NCI-H2196 (cell line): ENCODE data around the gene OR1M1.

Source experiments
- DNase-seq: peaks from one replicate; lab custom pipeline; 2025; ENCODE audit not compliant: unreplicated experiment; lab: John Stamatoyannopoulos, UW

OR1M1 gene

GRCh38 chr19:9073806-9074205 is 13.1 kb upstream of the OR1M1 start:
- no peak for DNase-seq

GRCh38 chr19:9075064-9075949 is 11.6 kb upstream of the OR1M1 start:
- peak; percentile 95 for DNase-seq

GRCh38 chr19:9076901-9077300 is 10.0 kb upstream of the OR1M1 start:
- DNase-seq = no peak

DNA sequence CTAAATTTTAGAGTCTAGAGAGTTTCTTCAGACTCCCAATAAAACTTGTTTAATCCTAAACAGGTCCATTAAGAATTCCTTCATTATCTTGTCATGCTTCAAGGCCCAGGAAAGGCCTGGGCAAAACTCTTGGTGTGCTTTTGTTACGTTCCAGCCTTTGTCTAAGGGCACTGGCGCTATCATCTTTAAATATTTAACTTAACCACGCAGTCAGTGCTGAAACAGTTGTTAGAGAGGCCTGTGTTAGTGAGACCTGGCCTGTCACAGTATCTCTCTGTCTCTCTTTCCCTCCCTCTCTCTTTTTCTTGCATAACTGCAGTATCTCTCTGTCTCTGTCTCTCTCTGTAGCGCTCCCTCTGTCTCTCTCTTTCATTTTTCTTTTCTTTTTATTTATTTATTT is 8.2 kb upstream of the OR1M1 start:
- no peak for DNase-seq

DNA sequence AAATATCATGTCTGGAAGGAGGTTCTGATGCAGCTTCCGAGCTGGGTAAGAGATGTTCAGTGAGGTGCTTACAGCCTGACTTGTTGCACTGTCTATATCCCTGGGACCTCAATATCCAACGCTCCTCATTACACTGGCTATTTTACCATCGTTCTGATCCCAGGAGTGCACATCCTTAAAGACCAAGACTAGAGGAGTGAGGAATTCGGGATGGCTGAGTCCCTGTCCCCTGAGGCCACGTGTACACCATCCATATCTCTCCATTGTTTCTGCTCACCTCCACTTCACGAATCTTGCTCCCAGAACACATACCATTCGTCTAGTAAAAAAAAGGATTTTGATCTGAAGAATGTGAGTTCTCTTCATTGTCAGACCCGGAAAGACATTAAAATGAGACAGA is 20.5 kb downstream of the OR1M1 start, which contains the start of gene OR7G2:
TSS of gene OR7G2 (minus strand) at position 101 of the 400 bp plus-strand sequence. CDS start 4,232 bp downstream, outside the sequence.
- no peak for DNase-seq

DNA sequence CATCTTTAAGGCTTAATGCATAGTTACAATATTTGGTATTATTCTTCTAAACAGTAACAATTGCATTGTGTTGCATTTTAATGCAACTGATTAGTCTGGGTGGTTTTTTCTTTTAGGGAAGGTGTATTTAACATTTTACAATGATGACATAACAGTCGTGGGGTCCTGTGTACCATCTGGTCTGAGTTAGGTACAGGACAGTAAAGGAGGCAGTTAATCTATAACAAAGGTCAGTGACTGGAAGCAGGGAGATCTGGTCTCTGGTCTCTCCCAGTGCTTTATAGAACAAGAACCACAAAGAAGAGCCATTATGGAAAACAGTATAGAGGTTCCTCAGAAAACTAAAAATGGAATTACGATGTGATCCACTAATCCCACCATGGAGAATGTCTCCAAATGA is 23.1 kb downstream of the OR1M1 start:
- DNase-seq = no peak

DNA sequence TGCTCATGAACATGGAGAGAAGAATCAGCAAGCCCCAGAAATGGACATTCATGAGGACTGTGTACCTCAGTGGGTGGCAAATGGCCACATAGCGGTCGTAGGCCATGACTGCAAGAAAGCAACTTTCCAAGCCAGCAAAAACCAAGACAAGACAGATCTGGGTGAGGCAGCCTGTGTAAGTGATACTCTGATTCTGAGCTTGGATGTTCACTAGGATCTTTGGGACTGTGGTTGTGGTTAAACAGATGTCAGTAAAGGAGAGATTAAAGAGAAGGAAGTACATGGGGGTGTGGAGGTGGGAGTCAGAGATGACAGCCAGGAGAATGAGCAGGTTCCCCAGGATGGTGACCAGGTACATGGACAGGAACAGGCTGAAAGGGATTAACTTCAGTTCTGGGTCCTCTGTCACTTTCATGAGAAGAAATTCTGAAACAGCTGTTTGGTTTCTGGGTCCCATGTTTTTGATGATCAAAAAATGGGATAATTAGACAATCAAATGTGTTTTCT is 28.5 kb downstream of the OR1M1 start, which contains the start of gene OR7G1:
TSS of gene OR7G1 (minus strand) at position 457 of the 507 bp plus-strand sequence. CDS start at position 457, 0 bp downstream.
- no peak for DNase-seq

DNA sequence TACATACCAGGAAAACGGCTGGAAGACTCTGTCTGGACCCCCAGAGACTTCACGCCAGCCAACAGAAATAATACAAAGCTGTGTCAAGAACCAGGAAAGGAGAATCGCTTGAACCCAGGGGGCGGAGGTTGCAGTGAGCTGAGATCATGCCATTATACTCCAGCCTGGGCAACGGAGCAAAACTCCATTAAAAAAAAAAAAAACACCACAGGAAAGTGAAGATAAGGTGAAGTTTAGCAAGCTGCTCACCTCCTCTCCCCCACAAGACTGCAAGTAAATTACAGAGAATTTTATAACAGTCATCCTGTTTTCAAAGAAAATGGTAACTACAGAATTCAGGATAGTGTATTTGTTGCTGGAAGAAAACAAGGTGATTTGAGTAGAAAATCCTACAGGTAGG is 29.7 kb downstream of the OR1M1 start:
- no peak for DNase-seq

DNA sequence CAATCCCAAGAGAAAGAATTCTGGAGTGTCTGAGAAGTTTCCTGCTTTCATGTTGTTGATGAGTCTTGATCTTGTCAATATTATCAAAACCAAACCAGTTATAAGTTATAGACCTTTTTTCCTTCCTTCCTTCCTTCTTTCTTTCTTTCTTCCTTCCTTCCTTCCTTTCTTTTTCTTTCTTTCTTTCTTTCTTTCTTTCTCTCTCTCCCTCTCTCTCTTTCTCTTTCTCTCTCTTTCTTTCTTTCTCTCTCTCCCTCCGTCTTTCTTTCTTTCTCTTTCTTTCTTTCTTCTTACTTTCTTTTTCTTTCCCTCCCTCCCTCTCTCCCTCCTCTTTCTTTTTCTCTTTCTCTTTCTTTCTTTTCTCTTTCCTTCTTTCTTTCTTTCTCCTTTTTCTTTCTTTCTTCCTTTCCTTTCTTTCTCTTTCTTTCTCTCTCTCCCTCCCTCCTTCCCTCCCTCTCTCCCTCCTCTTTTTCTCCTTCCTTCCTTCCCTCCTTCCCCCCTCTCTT is 40.1 kb downstream of the OR1M1 start, which contains the start of gene OR7G3:
TSS of gene OR7G3 (minus strand) at position 51 of the 506 bp plus-strand sequence. CDS start at position 51, 0 bp downstream.
- no peak for DNase-seq

DNA sequence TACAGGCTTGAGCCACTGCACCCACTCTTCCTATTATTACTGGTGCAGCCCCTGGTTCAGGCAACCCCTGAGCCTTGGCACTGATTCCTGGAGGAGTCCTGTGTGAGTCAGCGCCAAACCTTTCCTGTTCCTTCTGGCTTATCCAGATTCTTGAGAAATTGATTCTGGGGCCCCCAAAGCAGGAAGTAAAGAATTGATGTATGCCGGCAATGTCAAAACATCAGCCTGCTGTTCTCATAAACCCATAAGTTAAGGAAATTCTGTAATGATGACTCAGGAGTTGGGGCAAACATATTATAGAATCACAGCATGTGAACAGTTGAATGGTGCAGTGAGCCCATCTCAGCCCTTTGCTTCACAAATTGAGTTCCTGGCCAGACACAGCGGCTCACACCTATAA is 41.3 kb downstream of the OR1M1 start:
- DNase-seq = no peak

DNA sequence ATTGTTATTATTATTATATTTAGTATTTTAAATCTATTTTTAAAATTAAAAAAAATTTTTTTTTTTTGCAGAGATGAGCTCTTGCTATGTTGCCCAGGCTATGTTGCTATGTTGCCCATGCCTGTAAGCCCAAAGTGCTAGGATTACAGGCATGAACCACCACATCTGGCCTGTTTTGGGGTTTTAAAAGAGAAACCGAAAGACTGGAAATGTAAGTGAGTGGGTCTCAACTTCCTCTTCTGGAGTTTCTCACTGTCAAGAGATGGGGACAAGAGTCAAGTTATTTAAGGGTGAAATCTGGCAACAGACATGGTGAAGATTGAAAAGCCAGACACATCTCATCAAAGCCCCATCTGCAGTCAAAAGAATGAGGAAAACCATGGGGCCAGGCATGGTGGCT is 44.1 kb downstream of the OR1M1 start:
- DNase-seq = no peak

- DNase-seq = no peak
Observed at GRCh38 chr19:9132422-9132821, 45.6 kb downstream of the OR1M1 start.

- DNase-seq = peak; percentile 32
Observed at GRCh38 chr19:9139609-9140158, 52.8 kb downstream of the OR1M1 start.

DNA sequence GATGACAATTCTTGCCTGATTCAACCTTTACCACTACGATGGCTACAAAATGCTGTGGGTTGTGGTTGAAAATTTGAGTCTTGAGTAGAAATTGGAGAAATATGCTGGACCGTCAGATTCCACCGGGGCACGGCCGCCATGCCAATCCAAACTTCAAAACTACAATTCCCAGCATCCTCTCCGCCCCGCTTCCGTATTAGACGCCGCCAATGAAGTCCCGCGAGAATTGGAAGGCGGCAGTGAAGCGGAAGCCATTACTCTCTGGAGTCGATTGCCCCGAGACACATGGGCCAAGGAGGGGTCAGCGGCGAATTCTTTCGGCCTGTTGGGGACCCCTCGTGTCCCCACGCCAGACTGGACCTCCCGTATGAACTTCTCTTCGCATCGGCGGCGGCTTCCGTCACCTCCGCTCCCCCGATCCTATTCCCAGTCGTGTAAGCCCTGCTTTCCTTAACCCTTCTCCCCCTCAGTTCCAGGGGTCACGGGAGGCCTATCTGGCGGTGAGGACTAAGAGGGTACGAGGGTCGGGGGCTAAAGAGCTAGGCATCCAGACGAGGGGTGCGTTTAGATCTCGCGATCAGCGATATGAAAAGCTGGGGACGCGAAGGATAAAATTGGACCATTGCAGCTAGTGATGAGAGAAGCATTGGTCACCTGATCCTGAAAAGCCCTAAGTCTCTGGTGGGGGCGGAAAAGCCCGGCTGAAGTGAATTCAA is 53.5 kb downstream of the OR1M1 start, which contains the start of gene ZNF317:
TSS of gene ZNF317 (plus strand) at position 239 of the 716 bp plus-strand sequence. CDS start 15,620 bp downstream, outside the sequence.
- peak; percentile 94 for DNase-seq

DNA sequence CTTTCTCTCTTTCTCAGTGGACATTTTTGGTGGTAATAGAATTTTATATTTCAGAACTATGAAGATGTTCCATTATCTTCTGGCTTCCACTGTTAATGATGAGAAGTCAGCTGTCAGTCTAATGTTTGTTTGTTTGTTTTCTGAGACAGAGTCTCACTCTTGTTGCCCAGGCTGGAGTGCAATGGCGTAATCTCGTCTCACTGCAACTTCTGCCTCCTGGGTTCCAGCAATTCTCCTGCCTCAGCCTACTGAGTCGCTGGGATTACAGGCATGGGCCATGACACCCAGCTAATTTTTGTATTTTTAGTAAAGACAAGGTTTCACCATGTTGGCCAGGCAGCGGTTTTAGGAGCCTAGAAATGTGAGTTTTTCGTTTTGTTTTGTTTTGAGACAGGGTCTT is 58.1 kb downstream of the OR1M1 start:
- DNase-seq = no peak
